Tibial nerve (tissue), 4 donors: ENCODE results near the gene REEP6. TPM values are rescaled to one million over a fixed set of nuclear protein-coding genes. Genes with fewer than 3 reads are reported as not detected.

Experiments used
- DNase-seq, 2 donors: peaks; one replicate each; pipeline ENCODE4 v3.0.0-alpha.2; 2019; ENCODE audit warnings: low spot score in 2 of 2
- H3K27ac ChIP-seq, 4 donors: fragments of 200-600 bp; sonication (generic) in 3 of 4; one replicate each; pipeline ENCODE4 v1.5.1; 2017 to 2019; ENCODE audit warnings: mild to moderate bottlenecking in 1 of 4
- H3K27me3 ChIP-seq, 2 donors: fragments of 200-600 bp; sonication (generic) in 1 of 2; one replicate each; pipeline versions ENCODE4 v1.5.1 to v1.6.0; 2017 to 2019
- H3K36me3 ChIP-seq, 3 donors: fragments of 200-600 bp; sonication (generic); one replicate each; pipeline ENCODE4 v1.5.1; 2018 to 2019
- H3K4me1 ChIP-seq, 4 donors: fragments of 200-600 bp; sonication (generic) in 3 of 4; one replicate each; pipeline ENCODE4 v1.5.1; 2017 to 2019
- H3K4me3 ChIP-seq, 4 donors: fragments of 200-600 bp; sonication (generic) in 3 of 4; one replicate each; pipeline ENCODE4 v1.5.1; 2017 to 2019; ENCODE audit warnings: mild to moderate bottlenecking in 1 of 4, moderate library complexity in 1 of 4
- H3K9me3 ChIP-seq, 4 donors: fragments of 200-600 bp; sonication (generic) in 3 of 4; one replicate each; pipeline ENCODE4 v1.5.1; 2017 to 2019
- EP300 ChIP-seq, 2 donors: sonication (generic); formaldehyde crosslinking; IDR thresholded peaks; one replicate each; pipeline ENCODE4 v1.6.1; 2017; ENCODE audit warnings: antibody characterized with exemption in 2 of 2, mild to moderate bottlenecking in 1 of 2
- POLR2A ChIP-seq, 2 donors: fragments of 450-650 bp; IDR thresholded peaks; one replicate each; pipeline ENCODE4 v1.6.1; 2017; ENCODE audit warnings: antibody characterized with exemption in 2 of 2, mild to moderate bottlenecking in 2 of 2, moderate library complexity in 2 of 2
- WGBS, 2 donors: methylation state at CpG; one replicate each; pipeline ENCODE4 v1.1.5; 2018; 5-methylcytosine and 5-hydroxymethylcytosine counted together
- total RNA-seq, 4 donors: library from RNA; depleted of rRNA; stranded (reverse); fragments of >200 nt; gene quantifications; one replicate each; pipeline ENCODE4 v1.1.0, GENCODE V29; 2016
- TF ChIP-seq, protein P1 (sequence below), 5 experiments: fragments of 200-600 bp in 3 of 5; fragments of 450-650 bp in 2 of 5; sonication (generic) in 3 of 5; IDR thresholded peaks; one replicate each; pipeline ENCODE4 v1.5.1; 2016 to 2019; ENCODE audit warnings: antibody characterized with exemption in 5 of 5, mild to moderate bottlenecking in 3 of 5, moderate library complexity in 2 of 5

REEP6 gene
- total RNA-seq, 4 donors from 2014 or later, result 1.2 to 4.6 (median 2.9) TPM

DNA sequence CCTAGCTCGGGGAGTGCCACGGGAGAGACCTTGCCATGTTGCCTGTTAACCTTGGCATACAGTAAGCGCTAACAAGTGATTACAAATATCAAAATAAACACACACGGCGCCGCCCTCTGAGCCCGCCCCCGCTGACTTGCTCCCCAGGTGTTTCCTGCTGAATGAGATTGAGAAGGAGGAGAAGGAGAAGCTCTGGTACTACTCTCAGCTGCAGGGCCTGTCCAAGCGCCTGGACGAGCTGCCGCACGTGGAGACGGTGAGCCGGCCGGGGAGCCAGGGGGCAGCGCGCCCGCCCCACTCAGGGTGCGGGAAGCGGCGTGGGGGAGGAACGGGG is 36.0 kb upstream of the REEP6 start:
- H3K27me3 ChIP-seq, result peaks cover 3 to 80% of the 10 kb centered on the region in 2 donors
- 13 to 21% methylated on average over 18 to 19 of the region's 22 CpGs for WGBS, 2 donors
- no peak for DNase-seq
- H3K9me3 ChIP-seq, result no peaks in the 10 kb centered on the region
- H3K4me1 ChIP-seq, result peaks cover 0 to 63% (median 28%) of the 10 kb centered on the region in 4 donors
- peaks cover 0 to 4% (median 0%) of the 10 kb centered on the region in 3 donors for H3K36me3 ChIP-seq
- TF ChIP-seq POLR2A (IDR thresholded peaks at IDR 0.05) (no peak), EP300 (IDR thresholded peaks at IDR 0.05) (no peak)
- TF ChIP-seq, protein P1, sequence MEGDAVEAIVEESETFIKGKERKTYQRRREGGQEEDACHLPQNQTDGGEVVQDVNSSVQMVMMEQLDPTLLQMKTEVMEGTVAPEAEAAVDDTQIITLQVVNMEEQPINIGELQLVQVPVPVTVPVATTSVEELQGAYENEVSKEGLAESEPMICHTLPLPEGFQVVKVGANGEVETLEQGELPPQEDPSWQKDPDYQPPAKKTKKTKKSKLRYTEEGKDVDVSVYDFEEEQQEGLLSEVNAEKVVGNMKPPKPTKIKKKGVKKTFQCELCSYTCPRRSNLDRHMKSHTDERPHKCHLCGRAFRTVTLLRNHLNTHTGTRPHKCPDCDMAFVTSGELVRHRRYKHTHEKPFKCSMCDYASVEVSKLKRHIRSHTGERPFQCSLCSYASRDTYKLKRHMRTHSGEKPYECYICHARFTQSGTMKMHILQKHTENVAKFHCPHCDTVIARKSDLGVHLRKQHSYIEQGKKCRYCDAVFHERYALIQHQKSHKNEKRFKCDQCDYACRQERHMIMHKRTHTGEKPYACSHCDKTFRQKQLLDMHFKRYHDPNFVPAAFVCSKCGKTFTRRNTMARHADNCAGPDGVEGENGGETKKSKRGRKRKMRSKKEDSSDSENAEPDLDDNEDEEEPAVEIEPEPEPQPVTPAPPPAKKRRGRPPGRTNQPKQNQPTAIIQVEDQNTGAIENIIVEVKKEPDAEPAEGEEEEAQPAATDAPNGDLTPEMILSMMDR (IDR thresholded peaks at IDR 0.05), result no peak
- H3K27ac ChIP-seq, result no peak overlapping the region
- H3K4me3 ChIP-seq, result no peak overlapping the region

DNA sequence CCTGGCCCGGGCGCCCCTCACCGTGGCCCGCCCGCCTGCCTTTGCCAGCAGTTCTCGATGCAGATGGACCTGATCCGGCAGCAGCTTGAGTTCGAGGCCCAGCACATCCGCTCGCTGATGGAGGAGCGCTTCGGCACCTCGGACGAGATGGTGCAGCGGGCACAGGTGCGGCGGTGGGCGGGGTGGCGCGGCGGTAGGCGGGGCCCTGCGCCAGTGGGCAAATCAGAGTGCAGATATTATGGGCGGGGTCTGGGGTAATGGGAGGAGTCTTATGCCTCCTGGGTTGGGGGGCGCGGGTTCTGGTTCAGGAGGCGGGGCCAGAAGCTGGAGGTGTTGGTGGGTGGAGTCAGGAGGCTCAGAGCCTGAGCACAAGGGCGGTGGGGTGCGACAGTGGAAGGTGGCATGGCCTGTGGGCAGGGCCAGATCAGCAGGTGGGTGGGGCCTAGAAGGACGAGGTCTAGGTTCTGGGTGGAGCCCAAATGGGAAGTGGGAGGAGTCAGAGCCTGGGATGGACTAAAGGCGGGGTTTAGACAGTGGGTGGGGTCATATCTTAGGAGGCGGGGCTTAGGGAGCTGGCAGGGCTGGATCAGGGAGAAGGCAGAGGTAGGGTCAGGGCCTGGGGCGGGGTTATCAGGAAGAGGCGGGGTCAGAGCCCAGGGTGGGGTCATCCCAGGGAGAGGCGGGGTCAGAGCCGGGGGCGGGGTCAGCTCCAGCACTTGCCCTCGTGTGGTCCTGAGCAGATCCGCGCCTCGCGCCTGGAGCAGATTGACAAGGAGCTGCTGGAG is 35.5 kb upstream of the REEP6 start:
- 12 to 34% methylated on average over 18 to 38 of the region's 42 CpGs for WGBS, 2 donors

DNA sequence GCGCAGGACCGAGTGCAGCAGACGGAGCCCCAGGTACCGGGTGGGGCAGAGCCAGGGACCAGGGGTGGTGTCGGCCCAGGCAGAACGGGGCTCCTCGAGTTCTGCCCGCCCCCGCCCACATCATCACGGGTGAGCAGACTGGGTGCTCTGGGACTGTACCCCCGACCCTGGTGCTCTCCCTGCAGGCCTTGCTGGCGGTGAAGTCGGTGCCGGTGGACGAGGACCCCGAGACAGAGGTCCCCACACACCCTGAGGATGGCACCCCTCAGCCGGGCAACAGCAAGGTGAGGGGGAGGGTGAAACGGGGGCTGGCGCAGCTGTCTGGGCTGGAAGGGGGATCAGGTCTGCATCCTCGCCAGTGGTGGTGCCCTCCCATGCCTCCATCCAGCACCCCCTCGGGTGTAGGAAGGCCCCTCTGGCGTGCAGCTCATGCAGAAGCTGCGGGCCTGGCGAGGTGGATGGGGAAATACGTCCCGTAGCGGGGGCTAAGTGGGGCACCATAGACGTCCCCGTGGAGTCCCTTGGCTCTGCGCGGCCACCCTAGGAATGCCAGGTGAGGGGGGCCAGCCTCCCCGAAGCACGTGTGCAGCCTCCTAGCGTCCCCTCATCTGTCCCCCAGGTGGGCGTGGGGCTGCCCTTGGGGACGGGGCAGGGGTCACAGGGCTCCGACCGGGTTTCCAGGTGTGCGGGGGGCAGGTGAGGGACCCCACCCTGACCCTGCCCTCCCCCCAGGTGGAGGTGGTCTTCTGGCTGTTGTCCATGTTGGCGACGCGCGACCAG is 34.7 kb upstream of the REEP6 start:
- Histone ChIP-seq H3K9me3 (no peaks in the 10 kb centered on the region), H3K27ac (no peak overlapping the region), H3K4me1 (peaks cover 0 to 55% (median 28%) of the 10 kb centered on the region in 4 donors), H3K4me3 (no peak overlapping the region), H3K36me3 (peaks cover 0 to 17% (median 0%) of the 10 kb centered on the region in 3 donors), H3K27me3 (peaks cover 3 to 67% of the 10 kb centered on the region in 2 donors)
- WGBS, 2 donors, result 48 to 54% methylated on average over 14 to 23 of the region's 43 CpGs
- no peak for TF ChIP-seq EP300 (IDR thresholded peaks at IDR 0.05)
- TF ChIP-seq, protein P1 (IDR thresholded peaks at IDR 0.05), result no peak
- TF ChIP-seq POLR2A (IDR thresholded peaks at IDR 0.05), result no peak
- DNase-seq, result no peak

More for the DNA sequence above, 35.5 kb upstream of the REEP6 start:
- no peak overlapping the region for H3K27ac ChIP-seq
- no peak for DNase-seq
- H3K4me1 ChIP-seq, result peaks cover 0 to 58% (median 28%) of the 10 kb centered on the region in 4 donors
- H3K27me3 ChIP-seq, result peaks cover 3 to 74% of the 10 kb centered on the region in 2 donors
- no peak overlapping the region for H3K4me3 ChIP-seq
- peaks cover 0 to 9% (median 0%) of the 10 kb centered on the region in 3 donors for H3K36me3 ChIP-seq
- TF ChIP-seq POLR2A (IDR thresholded peaks at IDR 0.05) (no peak), EP300 (IDR thresholded peaks at IDR 0.05) (no peak)
- TF ChIP-seq, protein P1 (IDR thresholded peaks at IDR 0.05), result no peak
- H3K9me3 ChIP-seq, result no peaks in the 10 kb centered on the region

DNA sequence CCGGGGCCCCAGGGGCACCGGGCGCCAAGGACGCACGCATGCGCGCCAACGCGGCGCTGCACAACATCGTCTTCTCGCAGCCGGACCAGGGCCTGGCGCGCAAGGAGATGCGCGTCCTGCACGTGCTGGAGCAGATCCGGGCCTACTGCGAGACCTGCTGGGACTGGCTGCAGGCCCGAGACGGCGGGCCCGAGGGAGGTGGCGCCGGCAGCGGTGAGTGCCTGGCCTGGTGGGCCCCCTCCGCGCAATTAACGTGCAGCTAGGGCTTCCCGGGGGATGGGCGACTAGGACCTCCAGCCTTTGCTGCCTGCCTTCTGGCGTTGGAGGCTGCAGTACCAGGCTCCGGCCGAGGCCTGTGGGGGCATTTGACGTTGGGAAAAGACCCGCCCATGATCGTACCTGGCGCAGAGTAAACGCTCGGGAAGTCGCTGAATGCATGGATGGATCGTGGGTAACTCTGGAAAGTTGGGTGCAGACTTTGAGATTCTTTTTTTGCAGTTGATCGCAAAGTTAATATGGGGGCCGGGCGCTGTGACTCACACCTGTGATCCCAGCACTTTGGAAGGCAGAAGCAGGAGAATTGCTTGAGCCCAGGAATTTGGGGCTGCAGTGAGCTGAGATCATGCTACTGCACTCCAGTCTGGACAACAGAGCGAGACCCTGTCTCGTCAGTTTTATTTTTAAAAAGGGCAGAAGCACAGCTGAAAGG is 33.8 kb upstream of the REEP6 start:
- no peak for TF ChIP-seq POLR2A (IDR thresholded peaks at IDR 0.05)
- peaks cover 0 to 46% (median 25%) of the 10 kb centered on the region in 4 donors for H3K4me1 ChIP-seq
- DNase-seq, result no peak
- no peak overlapping the region for H3K4me3 ChIP-seq
- 35 to 43% methylated on average over 45 to 48 of the region's 48 CpGs for WGBS, 2 donors
- no peaks in the 10 kb centered on the region for H3K9me3 ChIP-seq
- H3K36me3 ChIP-seq, result peaks cover 0 to 26% (median 0%) of the 10 kb centered on the region in 3 donors
- H3K27me3 ChIP-seq, result peaks cover 3 to 58% of the 10 kb centered on the region in 2 donors
- H3K27ac ChIP-seq, result no peak overlapping the region

DNA sequence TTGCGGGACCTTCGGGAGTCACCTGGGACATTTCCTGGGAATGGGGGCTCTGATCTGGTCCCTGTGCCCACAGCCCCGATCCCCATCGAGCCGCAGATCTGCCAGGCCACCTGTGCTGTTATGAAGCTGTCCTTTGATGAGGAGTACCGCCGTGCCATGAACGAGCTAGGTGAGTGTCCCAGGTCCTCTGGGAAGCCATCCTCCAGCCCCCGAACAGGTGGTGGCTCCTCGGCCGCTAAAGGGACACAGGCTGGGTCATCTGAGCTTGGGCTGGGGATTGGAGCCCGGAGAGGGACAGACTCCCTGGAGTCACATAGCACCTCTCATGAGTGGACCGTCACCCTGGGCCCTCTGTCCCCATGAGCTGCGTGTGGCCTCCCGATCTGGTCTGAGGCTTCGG is 33.1 kb upstream of the REEP6 start:
- H3K36me3 ChIP-seq, result peaks cover 0 to 27% (median 0%) of the 10 kb centered on the region in 3 donors
- no peak for DNase-seq
- H3K27ac ChIP-seq, result no peak overlapping the region
- H3K27me3 ChIP-seq, result peaks cover 3 to 51% of the 10 kb centered on the region in 2 donors
- no peak overlapping the region for H3K4me3 ChIP-seq
- peaks cover 0 to 39% (median 20%) of the 10 kb centered on the region in 4 donors for H3K4me1 ChIP-seq
- TF ChIP-seq EP300 (IDR thresholded peaks at IDR 0.05), result no peak
- TF ChIP-seq, protein P1 (IDR thresholded peaks at IDR 0.05), result no peak
- no peak for TF ChIP-seq POLR2A (IDR thresholded peaks at IDR 0.05)
- H3K9me3 ChIP-seq, result no peaks in the 10 kb centered on the region
- 80 to 88% methylated on average over 4 to 7 of the region's 16 CpGs for WGBS, 2 donors
